Measurements from ENCODE around the gene CPNE5. TPM values are rescaled to one million over a fixed set of nuclear protein-coding genes. Genes with fewer than 3 reads are reported as not detected.
A peak's percentile ranks its signal among the peaks of the same experiment; 100 is the strongest.

Gene CPNE5
- polyA plus RNA-seq, 2 of the 4 experiments (the other 2 are of a cell fraction): 0.03 to 0.13 TPM

GRCh38 chr6:36722879-36723278 is 116.4 kb downstream of the CPNE5 start (continued):
- TF ChIP-seq BCL3 (IDR thresholded peaks at IDR 0.05) (no peak), EP300 (IDR thresholded peaks at IDR 0.05) (no peak)

GRCh38 chr6:36722365-36722764 is 116.9 kb downstream of the CPNE5 start:
- Histone ChIP-seq H3K9me3 (no peaks in the 10 kb centered on the region), H3K4me2 (no peak overlapping the region), H3K4me3 (no peak overlapping the region), H3K4me1 (no peaks in the 10 kb centered on the region), H3K27ac (no peak overlapping the region)
- FAIRE-seq (no peak), ATAC-seq (no peak), DNase-seq (ENCODE audit: low read depth in 1 of 2, low spot score in 1 of 2) (no peak)
- CTCF ChIA-PET: interaction anchor here (0.8 to 5.4 kb wide), 6 partner anchors 9 to 107 kb away, joined by 3 to 56 read pairs (median 6); no protein-coding TSS in a partner anchor
- WGBS (ENCODE audit: missing lambda C conversion rate): 85% methylated on average over 9 of the region's 10 CpGs
- TF ChIP-seq POLR2AphosphoS2 (conservative IDR thresholded peaks at IDR 0.05; ENCODE audit: low read length): no peak
- no peak for TF ChIP-seq MAX (IDR thresholded peaks at IDR 0.05)
- TF ChIP-seq MAFK (IDR thresholded peaks at IDR 0.05; ENCODE audit: partially characterized antibody): no peak
- TF ChIP-seq HDAC2 (IDR thresholded peaks at IDR 0.05): no peak
- TF ChIP-seq TP53 (CRISPR knock-in tag; IDR thresholded peaks at IDR 0.05): no peak
- no peak for TF ChIP-seq EHF (CRISPR knock-in tag; IDR thresholded peaks at IDR 0.05)
- TF ChIP-seq HMGXB4 (CRISPR knock-in tag; IDR thresholded peaks at IDR 0.05; ENCODE audit: borderline replicate concordance): no peak
- TF ChIP-seq JUN (IDR thresholded peaks at IDR 0.05): no peak
- TF ChIP-seq RNF2 (IDR thresholded peaks at IDR 0.05; ENCODE audit: borderline replicate concordance, low read depth): no peak
- TF ChIP-seq POLR2A (IDR thresholded peaks at IDR 0.05; ENCODE audit: low read length): no peak
- TF ChIP-seq MAZ (IDR thresholded peaks at IDR 0.05; ENCODE audit: borderline replicate concordance, low read depth, low read length): no peak
- TF ChIP-seq HEYL (CRISPR knock-in tag; IDR thresholded peaks at IDR 0.05): no peak
- TF ChIP-seq FOXS1 (CRISPR knock-in tag; IDR thresholded peaks at IDR 0.05): no peak
- TF ChIP-seq CBX2 (IDR thresholded peaks at IDR 0.05; ENCODE audit: borderline replicate concordance, low read depth): no peak
- TF ChIP-seq CHD4 (IDR thresholded peaks at IDR 0.05; ENCODE audit: borderline replicate concordance): no peak
- POLR2A ChIA-PET: no interaction called here

- POLR2A ChIA-PET: no interaction called here
- ATAC-seq: no peak
Measured at GRCh38 chr6:36721369-36722140, 117.7 kb downstream of the CPNE5 start.

More at GRCh38 chr6:36721369-36722140, 117.7 kb downstream of the CPNE5 start:
- Histone ChIP-seq H3K9me3 (no peaks in the 10 kb centered on the region), H3K27ac (peak overlapping the region in 1 of 2 experiments; percentile 48; a peak in 2 of 6 replicates), H3K4me1 (no peaks in the 10 kb centered on the region), H3K4me2 (no peak overlapping the region), H3K4me3 (no peak overlapping the region)
- DNase-seq (ENCODE audit: low read depth in 1 of 2, low spot score in 1 of 2) (no peak), FAIRE-seq (no peak)
- TF ChIP-seq FOXS1 (CRISPR knock-in tag; IDR thresholded peaks at IDR 0.05) (no peak), HDAC2 (IDR thresholded peaks at IDR 0.05) (no peak), HOXB5 (CRISPR knock-in tag; IDR thresholded peaks at IDR 0.05) (no peak), PBX3 (IDR thresholded peaks at IDR 0.05) (no peak), MAFK (IDR thresholded peaks at IDR 0.05; ENCODE audit: partially characterized antibody) (no peak), MAX (IDR thresholded peaks at IDR 0.05) (no peak), MAZ (IDR thresholded peaks at IDR 0.05; ENCODE audit: borderline replicate concordance, low read depth, low read length) (no peak), KDM5A (IDR thresholded peaks at IDR 0.05) (no peak), EHF (CRISPR knock-in tag; IDR thresholded peaks at IDR 0.05) (no peak), TP53 (CRISPR knock-in tag; IDR thresholded peaks at IDR 0.05) (no peak), ESRRA (IDR thresholded peaks at IDR 0.05; ENCODE audit: borderline replicate concordance, low read length) (no peak)
- CTCF ChIA-PET: interaction anchor here (0.8 to 5.4 kb wide), 7 partner anchors 10 to 106 kb away, joined by 3 to 56 read pairs (median 4); no protein-coding TSS in a partner anchor
- WGBS (ENCODE audit: missing lambda C conversion rate): 100% methylated on average over 1 of the region's 15 CpGs
